Activated T-cell treated with anti-CD3 and anti-CD28 coated beads, Interleukin-2, amount 50 U/mL, for 24 hours (primary cell): ENCODE measurements around the gene DPYD.

Experiments
- DNase-seq: peaks from one replicate; pipeline ENCODE4 v3.0.0-alpha.2; 2020
- H3K27ac Mint-ChIP-seq: 2 replicates; pipeline ENCODE4 v1.8.0; 2020; ENCODE audit warnings: mild to moderate bottlenecking, mixed read lengths
- H3K27me3 Mint-ChIP-seq: 2 replicates; pipeline ENCODE4 v1.8.0; 2020; ENCODE audit warnings: mixed read lengths
- H3K36me3 Mint-ChIP-seq: 2 replicates; pipeline ENCODE4 v1.8.0; 2020; ENCODE audit warnings: low read depth, mixed read lengths
- H3K4me1 Mint-ChIP-seq: 2 replicates; pipeline ENCODE4 v1.8.0; 2020; ENCODE audit warnings: low read depth, mixed read lengths
- H3K4me3 Mint-ChIP-seq: 2 replicates; pipeline ENCODE4 v1.8.0; 2020; ENCODE audit warnings: mild to moderate bottlenecking, moderate library complexity, mixed read lengths
- H3K9me3 Mint-ChIP-seq: 2 replicates; pipeline ENCODE4 v1.8.0; 2020; ENCODE audit warnings: mixed read lengths

DPYD gene

GRCh38 chr1:97488530-97488929 lies 432.3 kb downstream of the DPYD start:
- Mint-ChIP-seq H3K27ac (no peak overlapping the region), H3K9me3 (no peaks in the 10 kb centered on the region), H3K36me3 (peaks cover 8% of the 10 kb centered on the region), H3K4me3 (no peak overlapping the region), H3K4me1 (peaks cover 2% of the 10 kb centered on the region), H3K27me3 (no peaks in the 10 kb centered on the region)
- DNase-seq = no peak

- no peak for DNase-seq
- H3K36me3 Mint-ChIP-seq = peaks cover 32% of the 10 kb centered on the region
- no peak overlapping the region for H3K27ac Mint-ChIP-seq
- H3K9me3 Mint-ChIP-seq = no peaks in the 10 kb centered on the region
- no peak overlapping the region for H3K4me3 Mint-ChIP-seq
- H3K27me3 Mint-ChIP-seq = no peaks in the 10 kb centered on the region
- no peaks in the 10 kb centered on the region for H3K4me1 Mint-ChIP-seq
These were observed 438.8 kb downstream of the DPYD start for GRCh38 chr1:97482022-97482421.

- Mint-ChIP-seq H3K4me1 (no peaks in the 10 kb centered on the region), H3K9me3 (peaks cover 4% of the 10 kb centered on the region), H3K27ac (no peak overlapping the region), H3K36me3 (peaks cover 57% of the 10 kb centered on the region), H3K27me3 (no peaks in the 10 kb centered on the region), H3K4me3 (no peak overlapping the region)
- no peak for DNase-seq
These were observed 453.4 kb downstream of the DPYD start for GRCh38 chr1:97467445-97467844.

GRCh38 chr1:97464305-97464704 lies 456.5 kb downstream of the DPYD start:
- H3K36me3 Mint-ChIP-seq = peaks cover 48% of the 10 kb centered on the region
- peaks cover 2% of the 10 kb centered on the region for H3K9me3 Mint-ChIP-seq
- no peak for DNase-seq
- no peak overlapping the region for H3K27ac Mint-ChIP-seq
- H3K27me3 Mint-ChIP-seq = no peaks in the 10 kb centered on the region
- H3K4me1 Mint-ChIP-seq = no peaks in the 10 kb centered on the region
- H3K4me3 Mint-ChIP-seq = no peak overlapping the region

GRCh38 chr1:97461782-97462181 lies 459.1 kb downstream of the DPYD start:
- H3K9me3 Mint-ChIP-seq = no peaks in the 10 kb centered on the region
- no peak overlapping the region for H3K4me3 Mint-ChIP-seq
- DNase-seq = no peak
- no peaks in the 10 kb centered on the region for H3K27me3 Mint-ChIP-seq
- H3K36me3 Mint-ChIP-seq = peaks cover 39% of the 10 kb centered on the region
- no peaks in the 10 kb centered on the region for H3K4me1 Mint-ChIP-seq
- H3K27ac Mint-ChIP-seq = no peak overlapping the region

- DNase-seq = no peak
- H3K27ac Mint-ChIP-seq = no peak overlapping the region
- no peaks in the 10 kb centered on the region for H3K4me1 Mint-ChIP-seq
- no peaks in the 10 kb centered on the region for H3K27me3 Mint-ChIP-seq
- peaks cover 7% of the 10 kb centered on the region for H3K36me3 Mint-ChIP-seq
- H3K4me3 Mint-ChIP-seq = no peak overlapping the region
- H3K9me3 Mint-ChIP-seq = no peaks in the 10 kb centered on the region
These were observed 463.3 kb downstream of the DPYD start for GRCh38 chr1:97457446-97458089.

GRCh38 chr1:97451944-97452343 lies 468.9 kb downstream of the DPYD start:
- H3K4me1 Mint-ChIP-seq = no peaks in the 10 kb centered on the region
- no peaks in the 10 kb centered on the region for H3K9me3 Mint-ChIP-seq
- no peak overlapping the region for H3K27ac Mint-ChIP-seq
- DNase-seq = no peak
- H3K4me3 Mint-ChIP-seq = no peak overlapping the region
- no peaks in the 10 kb centered on the region for H3K27me3 Mint-ChIP-seq
- H3K36me3 Mint-ChIP-seq = peaks cover 22% of the 10 kb centered on the region

GRCh38 chr1:97451046-97451826 lies 469.6 kb downstream of the DPYD start:
- no peak overlapping the region for H3K27ac Mint-ChIP-seq
- H3K9me3 Mint-ChIP-seq = no peaks in the 10 kb centered on the region
- no peak overlapping the region for H3K4me3 Mint-ChIP-seq
- no peaks in the 10 kb centered on the region for H3K27me3 Mint-ChIP-seq
- peaks cover 28% of the 10 kb centered on the region for H3K36me3 Mint-ChIP-seq
- no peaks in the 10 kb centered on the region for H3K4me1 Mint-ChIP-seq
- no peak for DNase-seq

- no peak for DNase-seq
- H3K27ac Mint-ChIP-seq = no peak overlapping the region
- H3K4me3 Mint-ChIP-seq = no peak overlapping the region
- no peaks in the 10 kb centered on the region for H3K4me1 Mint-ChIP-seq
- no peaks in the 10 kb centered on the region for H3K9me3 Mint-ChIP-seq
- peaks cover 18% of the 10 kb centered on the region for H3K36me3 Mint-ChIP-seq
- no peaks in the 10 kb centered on the region for H3K27me3 Mint-ChIP-seq
These were observed 478.9 kb downstream of the DPYD start for GRCh38 chr1:97441966-97442365.

GRCh38 chr1:97433824-97434177 lies 487.0 kb downstream of the DPYD start:
- Mint-ChIP-seq H3K9me3 (no peaks in the 10 kb centered on the region), H3K36me3 (peaks cover 6% of the 10 kb centered on the region), H3K4me1 (no peaks in the 10 kb centered on the region), H3K27me3 (no peaks in the 10 kb centered on the region), H3K27ac (no peak overlapping the region), H3K4me3 (no peak overlapping the region)
- DNase-seq = no peak

- Mint-ChIP-seq H3K4me1 (no peaks in the 10 kb centered on the region), H3K4me3 (no peak overlapping the region), H3K36me3 (peaks cover 6% of the 10 kb centered on the region), H3K9me3 (no peaks in the 10 kb centered on the region), H3K27me3 (no peaks in the 10 kb centered on the region), H3K27ac (no peak overlapping the region)
- DNase-seq = no peak
These were observed 487.6 kb downstream of the DPYD start for GRCh38 chr1:97433094-97433823.

- Mint-ChIP-seq H3K4me3 (no peak overlapping the region), H3K9me3 (no peaks in the 10 kb centered on the region), H3K36me3 (no peaks in the 10 kb centered on the region), H3K4me1 (no peaks in the 10 kb centered on the region), H3K27me3 (no peaks in the 10 kb centered on the region), H3K27ac (no peak overlapping the region)
- DNase-seq = no peak
These were observed 493.5 kb downstream of the DPYD start for GRCh38 chr1:97427371-97427770.

- Mint-ChIP-seq H3K9me3 (no peaks in the 10 kb centered on the region), H3K27ac (no peak overlapping the region), H3K27me3 (no peaks in the 10 kb centered on the region)
These were observed 496.6 kb downstream of the DPYD start for GRCh38 chr1:97424209-97424608.

GRCh38 chr1:97423403-97423802 lies 497.4 kb downstream of the DPYD start:
- Mint-ChIP-seq H3K36me3 (peaks cover 8% of the 10 kb centered on the region), H3K27ac (no peak overlapping the region), H3K4me1 (no peaks in the 10 kb centered on the region), H3K27me3 (no peaks in the 10 kb centered on the region), H3K4me3 (no peak overlapping the region), H3K9me3 (no peaks in the 10 kb centered on the region)
- no peak for DNase-seq

More at GRCh38 chr1:97424209-97424608, 496.6 kb downstream of the DPYD start:
- no peak overlapping the region for H3K4me3 Mint-ChIP-seq
- H3K36me3 Mint-ChIP-seq = peaks cover 8% of the 10 kb centered on the region
- no peaks in the 10 kb centered on the region for H3K4me1 Mint-ChIP-seq
- no peak for DNase-seq

GRCh38 chr1:97417661-97418060 lies 503.2 kb downstream of the DPYD start:
- peaks cover 10% of the 10 kb centered on the region for H3K36me3 Mint-ChIP-seq
- DNase-seq = no peak
- H3K9me3 Mint-ChIP-seq = no peaks in the 10 kb centered on the region
- no peaks in the 10 kb centered on the region for H3K27me3 Mint-ChIP-seq
- H3K4me3 Mint-ChIP-seq = no peak overlapping the region
- no peak overlapping the region for H3K27ac Mint-ChIP-seq
- H3K4me1 Mint-ChIP-seq = no peaks in the 10 kb centered on the region
